GM12878 (cell line): ENCODE results near the gene NPC2. TPM values are rescaled to one million over a fixed set of nuclear protein-coding genes. Genes with fewer than 3 reads are reported as not detected.

Experiments used
- ATAC-seq: fragments of 200-7000 bp; cut with Tn5 transposase; 3 replicates; pipeline ENCODE4 v1.9.1; 2020; ENCODE audit warnings: mild to moderate bottlenecking, moderate library complexity
- BruUV-seq: library from RNA; stranded (reverse); fragments of 400-500 nt; replicated peaks from 2 replicates; lab custom pipeline; 2021; lab: Mats Ljungman, UMichigan
- CTCF ChIA-PET: fragments of 300-600 bp; sonication (Branson Sonifier 250); formaldehyde crosslinking; extraction: SDS; loops from one replicate; lab custom pipeline; 2021; ENCODE audit warnings: inconsistent platforms; lab: Yijun Ruan, JAX
- POLR2A ChIA-PET: fragments of 350-600 bp; formaldehyde crosslinking; extraction: SDS; loops from one replicate; lab custom pipeline; 2021; ENCODE audit warnings: inconsistent platforms; lab: Charles Lee
- RAD21 ChIA-PET: fragments of 300-600 bp; sonication (Branson Sonifier 250); formaldehyde crosslinking; loops from one replicate; lab custom pipeline; 2023; ENCODE audit warnings: antibody characterized with exemption; ENCODE audit not compliant: unreplicated experiment; lab: Charles Lee
- SMC1A ChIA-PET: fragments of 300-600 bp; sonication (Branson Sonifier 250); formaldehyde crosslinking; loops from one replicate; lab custom pipeline; 2023; ENCODE audit not compliant: unreplicated experiment, uncharacterized antibody; lab: Charles Lee
- DNase-seq: peaks from one replicate; pipeline ENCODE4 v3.0.0-alpha.2; 2011; ENCODE audit warnings: low read depth, low spot score
- FAIRE-seq: peaks from 3 replicates; lab custom pipeline; 2011; peaks lifted over from hg19 to GRCh38; lab: Jason Lieb, UNC
- H2AFZ ChIP-seq: 2 replicates; pipeline ENCODE4 v1.6.0; 2011; ENCODE audit warnings: low read depth, low read length, control low read depth; ENCODE audit not compliant: control insufficient read depth
- H3K27ac ChIP-seq: 2 replicates; pipeline ENCODE4 v1.5.1; 2011; ENCODE audit warnings: control low read depth; ENCODE audit not compliant: control insufficient read depth, insufficient read depth
- H3K27me3 ChIP-seq, 2 experiments: replicated peaks in 1 of 2; 2 replicates each; pipeline versions ENCODE4 v1.6.0 to v1.6.1; 2011; ENCODE audit warnings: low read length in 1 of 2; ENCODE audit not compliant: control insufficient read depth in 2 of 2, insufficient read depth in 2 of 2
- H3K36me3 ChIP-seq, 2 experiments: 2 replicates each; pipeline ENCODE4 v1.5.1; 2011; ENCODE audit warnings: low read length in 1 of 2; ENCODE audit not compliant: control insufficient read depth in 2 of 2, insufficient read depth in 2 of 2
- H3K4me1 ChIP-seq: 2 replicates; pipeline ENCODE4 v1.6.1; 2011; ENCODE audit warnings: mild to moderate bottlenecking, low read length, moderate library complexity, mixed read lengths; ENCODE audit not compliant: control insufficient read depth, insufficient read depth
- H3K4me2 ChIP-seq: 2 replicates; pipeline ENCODE4 v1.6.0; 2011; ENCODE audit warnings: control low read depth; ENCODE audit not compliant: control insufficient read depth, insufficient read depth
- H3K4me3 ChIP-seq: fragments of 200-600 bp; sonication (generic); 2 replicates; pipeline ENCODE4 v1.5.1; 2016
- H3K79me2 ChIP-seq: 2 replicates; pipeline ENCODE4 v1.6.0; 2011; ENCODE audit warnings: low read length; ENCODE audit not compliant: control insufficient read depth, insufficient read depth
- H3K9ac ChIP-seq: 2 replicates; pipeline ENCODE4 v1.8.0; 2011; ENCODE audit warnings: low read length, control low read depth, mixed read lengths; ENCODE audit not compliant: control insufficient read depth, insufficient read depth
- H3K9me3 ChIP-seq: replicated peaks from 3 replicates; pipeline ENCODE4 v1.5.1; 2011; ENCODE audit warnings: mild to moderate bottlenecking, low read length; ENCODE audit not compliant: control insufficient read depth, insufficient read depth
- H4K20me1 ChIP-seq: 2 replicates; pipeline ENCODE4 v1.6.0; 2011; ENCODE audit not compliant: control insufficient read depth, insufficient read depth
- BACH1 ChIP-seq: fragments of 450-650 bp; IDR thresholded peaks from 2 replicates; pipeline ENCODE4 v1.6.1; 2017; ENCODE audit warnings: mild to moderate bottlenecking, borderline replicate concordance
- CHD1 ChIP-seq: IDR thresholded peaks from 2 replicates; pipeline ENCODE4 v1.6.1; 2012; ENCODE audit warnings: low read depth, low read length, improper control_type of control experiment
- EZH2 ChIP-seq: IDR thresholded peaks from 2 replicates; pipeline ENCODE4 v1.6.1; 2012; ENCODE audit warnings: low read depth, mild to moderate bottlenecking, control low read depth, inconsistent platforms, low read length, borderline replicate concordance; ENCODE audit not compliant: control insufficient read depth
- GABPA ChIP-seq: IDR thresholded peaks from 2 replicates; pipeline ENCODE4 v1.6.1; 2014; ENCODE audit warnings: antibody characterized with exemption, low read depth, mild to moderate bottlenecking, inconsistent platforms
- HDAC2 ChIP-seq: fragments of 200-600 bp; sonication (generic); IDR thresholded peaks from 2 replicates; pipeline ENCODE4 v1.6.1; 2017
- HDAC6 ChIP-seq: fragments of 200-600 bp; sonication (generic); IDR thresholded peaks from one replicate; pipeline ENCODE4 v1.8.0; 2017; ENCODE audit warnings: antibody characterized with exemption; ENCODE audit not compliant: unreplicated experiment
- MTA3 ChIP-seq: IDR thresholded peaks from 2 replicates; pipeline ENCODE4 v1.6.1; 2012; ENCODE audit warnings: low read length, inconsistent platforms, borderline replicate concordance
- NKRF ChIP-seq: fragments of 450-650 bp; conservative IDR thresholded peaks from 2 replicates; pipeline ENCODE4 v1.6.1; 2017; ENCODE audit warnings: mild to moderate bottlenecking, moderate library complexity
- NR2C2 ChIP-seq: IDR thresholded peaks from 2 replicates; pipeline ENCODE4 v1.6.1; 2011; ENCODE audit warnings: borderline replicate concordance, low read depth; ENCODE audit not compliant: control insufficient read depth, insufficient read length
- POLR2AphosphoS2 ChIP-seq: IDR thresholded peaks from 2 replicates; pipeline ENCODE4 v1.6.1; 2011; ENCODE audit warnings: low read depth, mild to moderate bottlenecking, low read length, improper control_type of control experiment, moderate library complexity
- SMARCA5 ChIP-seq: fragments of 450-650 bp; IDR thresholded peaks from 2 replicates; pipeline ENCODE4 v1.6.1; 2017; ENCODE audit warnings: mild to moderate bottlenecking
- TAF1 ChIP-seq: IDR thresholded peaks from 2 replicates; pipeline ENCODE4 v1.6.1; 2011; ENCODE audit warnings: mild to moderate bottlenecking, low read depth, low read length, borderline replicate concordance
- TCF12 ChIP-seq: IDR thresholded peaks from 2 replicates; pipeline ENCODE4 v1.6.1; 2011; ENCODE audit warnings: low read depth, mild to moderate bottlenecking, low read length
- ZNF274 ChIP-seq: IDR thresholded peaks from one replicate; pipeline ENCODE4 v1.8.0; 2011; ENCODE audit not compliant: insufficient read length, insufficient read depth
- ZZZ3 ChIP-seq: IDR thresholded peaks from 2 replicates; pipeline ENCODE4 v1.6.1; 2011; ENCODE audit warnings: low read depth; ENCODE audit not compliant: control insufficient read depth, insufficient read length
- WGBS: methylation state at CpG from one replicate; pipeline ENCODE4 v1.1.6; 2016; ENCODE audit warnings: low lambda C conversion rate; ENCODE audit not compliant: insufficient replicate concordance, insufficient coverage; ENCODE audit errors: missing lambda C conversion rate; 5-methylcytosine and 5-hydroxymethylcytosine counted together
- in situ Hi-C: fragments of 300-500 bp; cut with MboI; formaldehyde crosslinking; loops from 9 replicates; pipeline ENCODE4 v1.14.3; 2018; ENCODE audit warnings: mixed read lengths
- intact Hi-C: fragments of 100-400 bp; cut with micrococcal nuclease; formaldehyde crosslinking; loops from one replicate; pipeline ENCODE4 v1.14.2; 2022; ENCODE audit not compliant: unreplicated experiment
- polyA plus RNA-seq, 11 experiments: library from polyadenylated mRNA; depleted of rRNA in 4 of 11; unstranded in 6 of 11; stranded (reverse) in 5 of 11; fragments of >200 nt; fragmentation: Nextera tagmentation in 4 of 11; fragmentation: Illumina TruSeq in 1 of 11; extraction: Ambion mirVana in 4 of 11; extraction: Trizol in 1 of 11; gene quantifications; 1 replicate in 1 of 11; 2 replicates in 10 of 11; pipeline versions ENCODE4 v1.2.1 to v1.2.3, GENCODE V29; 2011 to 2016; ENCODE audit warnings: inconsistent platforms in 2 of 11, missing spikeins in 2 of 11, low read depth in 1 of 11
- total RNA-seq, 4 experiments: library from RNA; depleted of rRNA in 3 of 4; stranded (reverse); fragments of >200 nt in 3 of 4; fragmentation: Illumina TruSeq in 1 of 4; extraction: Trizol in 1 of 4; gene quantifications; 2 replicates each; pipeline versions ENCODE4 v1.2.1 to v1.2.3, GENCODE V29; 2013 to 2021
- TF ChIP-seq, protein P1 (sequence below): IDR thresholded peaks from 2 replicates; pipeline ENCODE4 v1.6.1; 2012; ENCODE audit warnings: mild to moderate bottlenecking, low read depth, low read length

The NPC2 gene
- total and polyA plus RNA-seq, 10 of the 15 experiments (the other 5 are each of a cell fraction or from before 2014, with no cell fraction given): 29.5 to 109 (median 59.1) TPM

GRCh38 chr14:74533576-74533975, 40.5 kb upstream of the NPC2 start:
- ChIA-PET CTCF (no interaction called here), RAD21 (no interaction called here), POLR2A (no interaction called here), SMC1A (no interaction called here)
- H4K20me1 ChIP-seq: no peaks in the 10 kb centered on the region
- no peaks in the 10 kb centered on the region for H3K36me3 ChIP-seq
- no peak for ATAC-seq
- no peaks in the 10 kb centered on the region for H3K79me2 ChIP-seq
- H3K9ac ChIP-seq: no peak overlapping the region
- WGBS: 25% methylated on average over 7 of the region's 7 CpGs
- H3K4me3 ChIP-seq: no peak overlapping the region
- in situ Hi-C loops: no loop called here
- no peaks in the 10 kb centered on the region; a peak in 2 of 4 replicates for H3K27me3 ChIP-seq
- H3K4me2 ChIP-seq: no peak overlapping the region
- no peak for DNase-seq
- TF ChIP-seq POLR2AphosphoS2 (no peak), NKRF (no peak), TCF12 (no peak), HDAC2 (no peak), ZZZ3 (no peak), GABPA (no peak), BACH1 (no peak), CHD1 (no peak), SMARCA5 (no peak), TAF1 (no peak), MTA3 (no peak), ZNF274 (no peak), HDAC6 (no peak), EZH2 (no peak), NR2C2 (no peak)
- TF ChIP-seq, protein P1, sequence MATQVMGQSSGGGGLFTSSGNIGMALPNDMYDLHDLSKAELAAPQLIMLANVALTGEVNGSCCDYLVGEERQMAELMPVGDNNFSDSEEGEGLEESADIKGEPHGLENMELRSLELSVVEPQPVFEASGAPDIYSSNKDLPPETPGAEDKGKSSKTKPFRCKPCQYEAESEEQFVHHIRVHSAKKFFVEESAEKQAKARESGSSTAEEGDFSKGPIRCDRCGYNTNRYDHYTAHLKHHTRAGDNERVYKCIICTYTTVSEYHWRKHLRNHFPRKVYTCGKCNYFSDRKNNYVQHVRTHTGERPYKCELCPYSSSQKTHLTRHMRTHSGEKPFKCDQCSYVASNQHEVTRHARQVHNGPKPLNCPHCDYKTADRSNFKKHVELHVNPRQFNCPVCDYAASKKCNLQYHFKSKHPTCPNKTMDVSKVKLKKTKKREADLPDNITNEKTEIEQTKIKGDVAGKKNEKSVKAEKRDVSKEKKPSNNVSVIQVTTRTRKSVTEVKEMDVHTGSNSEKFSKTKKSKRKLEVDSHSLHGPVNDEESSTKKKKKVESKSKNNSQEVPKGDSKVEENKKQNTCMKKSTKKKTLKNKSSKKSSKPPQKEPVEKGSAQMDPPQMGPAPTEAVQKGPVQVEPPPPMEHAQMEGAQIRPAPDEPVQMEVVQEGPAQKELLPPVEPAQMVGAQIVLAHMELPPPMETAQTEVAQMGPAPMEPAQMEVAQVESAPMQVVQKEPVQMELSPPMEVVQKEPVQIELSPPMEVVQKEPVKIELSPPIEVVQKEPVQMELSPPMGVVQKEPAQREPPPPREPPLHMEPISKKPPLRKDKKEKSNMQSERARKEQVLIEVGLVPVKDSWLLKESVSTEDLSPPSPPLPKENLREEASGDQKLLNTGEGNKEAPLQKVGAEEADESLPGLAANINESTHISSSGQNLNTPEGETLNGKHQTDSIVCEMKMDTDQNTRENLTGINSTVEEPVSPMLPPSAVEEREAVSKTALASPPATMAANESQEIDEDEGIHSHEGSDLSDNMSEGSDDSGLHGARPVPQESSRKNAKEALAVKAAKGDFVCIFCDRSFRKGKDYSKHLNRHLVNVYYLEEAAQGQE: no peak
- no peak overlapping the region for H2AFZ ChIP-seq
- no TSS peak for BruUV-seq
- no peaks in the 10 kb centered on the region for H3K4me1 ChIP-seq
- no peaks in the 10 kb centered on the region for H3K9me3 ChIP-seq
- H3K27ac ChIP-seq: no peak overlapping the region
- no peak for FAIRE-seq
- intact Hi-C loops: no loop called here
